Measurements from ENCODE around the gene HMCN2. TPM values are rescaled to one million over a fixed set of nuclear protein-coding genes. Genes with fewer than 3 reads are reported as not detected.

HMCN2 gene
- total RNA-seq, 1 experiment from 2014 or later = 8.6 TPM

DNA sequence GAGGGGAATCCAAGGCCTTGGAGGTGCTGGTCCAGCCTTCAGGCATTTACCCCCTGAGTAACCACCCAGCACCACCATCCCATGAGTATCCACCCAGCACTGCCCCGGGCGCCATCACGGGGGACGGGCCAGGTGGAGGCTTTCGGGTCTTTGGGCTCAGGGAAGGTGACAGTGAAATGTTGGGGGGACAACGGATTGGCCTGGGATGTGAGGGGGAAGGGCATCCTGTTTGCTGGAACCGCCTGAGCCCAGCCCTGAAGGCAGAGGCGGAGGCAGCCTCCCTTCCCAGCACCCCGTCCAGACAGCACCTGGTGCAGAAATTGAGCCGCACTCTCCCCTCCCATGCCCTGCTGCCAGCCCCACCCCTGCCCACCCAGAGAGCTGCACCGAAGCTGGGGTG is 196.2 kb downstream of the HMCN2 start:
- H4K91ac ChIP-seq (ENCODE audit: insufficient read length, low read depth, low read length) = no peak overlapping the region
- H3K4me1 ChIP-seq (ENCODE audit: insufficient read depth, low read length) = no peaks in the 10 kb centered on the region
- DNase-seq = no peak
- H3K9ac ChIP-seq (ENCODE audit: extremely low read depth, insufficient read length, low read length) = no peak overlapping the region
- H2BK12ac ChIP-seq (ENCODE audit: insufficient read length, low read depth, low read length) = no peak overlapping the region
- H2BK20ac ChIP-seq (ENCODE audit: low read depth, low read length, poor library complexity, severe bottlenecking) = no peak overlapping the region
- no peak overlapping the region for H3K23ac ChIP-seq (ENCODE audit: insufficient read length, low read depth, low read length)
- Mint-ChIP-seq H3K27ac (no peak overlapping the region; a peak in 1 of 7 replicates), H3K9me3 (no peaks in the 10 kb centered on the region), H3K4me1 (peaks cover 0 to 14% of the 10 kb centered on the region in 2 experiments; a peak in 2 of 4 replicates), H3K36me3 (ENCODE audit: insufficient read depth in 1 of 3, low read depth in 3 of 3) (peaks cover 3 to 11% (median 6%) of the 10 kb centered on the region in 3 experiments; a peak in 5 of 7 replicates), H3K4me3 (no peak overlapping the region), H3K27me3 (ENCODE audit: low read depth) (no peaks in the 10 kb centered on the region)
- H3K23me2 ChIP-seq (ENCODE audit: insufficient read length, low read depth, low read length, poor library complexity, severe bottlenecking) = no peaks in the 10 kb centered on the region
- no peak overlapping the region for H3K4ac ChIP-seq (ENCODE audit: low read depth, low read length)
- no peaks in the 10 kb centered on the region for H3K27me3 ChIP-seq (ENCODE audit: insufficient read depth, low read length)
- H3T11ph ChIP-seq (ENCODE audit: low read length) = no peak overlapping the region
- TF ChIP-seq, protein P1, sequence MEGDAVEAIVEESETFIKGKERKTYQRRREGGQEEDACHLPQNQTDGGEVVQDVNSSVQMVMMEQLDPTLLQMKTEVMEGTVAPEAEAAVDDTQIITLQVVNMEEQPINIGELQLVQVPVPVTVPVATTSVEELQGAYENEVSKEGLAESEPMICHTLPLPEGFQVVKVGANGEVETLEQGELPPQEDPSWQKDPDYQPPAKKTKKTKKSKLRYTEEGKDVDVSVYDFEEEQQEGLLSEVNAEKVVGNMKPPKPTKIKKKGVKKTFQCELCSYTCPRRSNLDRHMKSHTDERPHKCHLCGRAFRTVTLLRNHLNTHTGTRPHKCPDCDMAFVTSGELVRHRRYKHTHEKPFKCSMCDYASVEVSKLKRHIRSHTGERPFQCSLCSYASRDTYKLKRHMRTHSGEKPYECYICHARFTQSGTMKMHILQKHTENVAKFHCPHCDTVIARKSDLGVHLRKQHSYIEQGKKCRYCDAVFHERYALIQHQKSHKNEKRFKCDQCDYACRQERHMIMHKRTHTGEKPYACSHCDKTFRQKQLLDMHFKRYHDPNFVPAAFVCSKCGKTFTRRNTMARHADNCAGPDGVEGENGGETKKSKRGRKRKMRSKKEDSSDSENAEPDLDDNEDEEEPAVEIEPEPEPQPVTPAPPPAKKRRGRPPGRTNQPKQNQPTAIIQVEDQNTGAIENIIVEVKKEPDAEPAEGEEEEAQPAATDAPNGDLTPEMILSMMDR (conservative IDR thresholded peaks at IDR 0.05) = no peak
- no peaks in the 10 kb centered on the region for H4K20me1 ChIP-seq (ENCODE audit: control insufficient read depth, insufficient read depth, insufficient read length)
- no peak overlapping the region for H3K14ac ChIP-seq (ENCODE audit: insufficient read depth, low read length)
- H4K8ac ChIP-seq (replicated peaks; ENCODE audit: insufficient read length, low read depth, low read length) = no peak overlapping the region
- H3K4me2 ChIP-seq (ENCODE audit: insufficient read depth, insufficient read length, low read length) = no peak overlapping the region
- no peak overlapping the region for H2AK5ac ChIP-seq (ENCODE audit: insufficient read length, low read length)
- no peaks in the 10 kb centered on the region for H3K9me3 ChIP-seq (ENCODE audit: control insufficient read depth, low read depth, low read length)
- no peak overlapping the region for H3K56ac ChIP-seq (ENCODE audit: insufficient read length, low read depth, low read length)
- no peak overlapping the region for H2AFZ ChIP-seq (ENCODE audit: low read length)
- no peak overlapping the region for H4K5ac ChIP-seq (ENCODE audit: insufficient read length, low read depth, low read length)
- H2BK5ac ChIP-seq (ENCODE audit: insufficient read length, low read length) = no peak overlapping the region
- H2BK15ac ChIP-seq (ENCODE audit: low read depth, low read length) = no peak overlapping the region
- H3K79me2 ChIP-seq (ENCODE audit: insufficient read depth, low read length) = no peaks in the 10 kb centered on the region
- H3K27ac ChIP-seq (ENCODE audit: insufficient read length, low read depth, low read length) = no peak overlapping the region
- no peak overlapping the region for H2BK120ac ChIP-seq (ENCODE audit: low read depth, low read length, poor library complexity, severe bottlenecking)
- no peaks in the 10 kb centered on the region for H3K79me1 ChIP-seq (ENCODE audit: insufficient read depth, low read depth, low read length, poor library complexity, severe bottlenecking)
- no peak overlapping the region for H3K18ac ChIP-seq (ENCODE audit: insufficient read length, low read depth, low read length)
- no CpG with 5 or more reads among the region's 11 CpGs for WGBS (ENCODE audit: extremely low coverage, insufficient read length, low lambda C conversion rate)

Data from H9 (cell line).